Brain pericyte (primary cell): Measurements from ENCODE around the gene PTOV1.
"Not testable (repeated sequence)": the region's sequence is repeated elsewhere in the genome, so short reads cannot be mapped to it uniquely, and the experiment has no call there.

Experiments used
- DNase-seq: peaks from one replicate; pipeline ENCODE4 v3.0.0-alpha.2; 2012; ENCODE audit warnings: low read depth, low spot score

PTOV1 gene

GRCh38 chr19:49817964-49818648, 32.9 kb upstream of the PTOV1 start, which contains the start of gene MED25:
Gene MED25 (plus strand): TSS chr19:49818289. CDS start chr19:49818342, 53 bp downstream.
- DNase-seq = peak; percentile 70

DNA sequence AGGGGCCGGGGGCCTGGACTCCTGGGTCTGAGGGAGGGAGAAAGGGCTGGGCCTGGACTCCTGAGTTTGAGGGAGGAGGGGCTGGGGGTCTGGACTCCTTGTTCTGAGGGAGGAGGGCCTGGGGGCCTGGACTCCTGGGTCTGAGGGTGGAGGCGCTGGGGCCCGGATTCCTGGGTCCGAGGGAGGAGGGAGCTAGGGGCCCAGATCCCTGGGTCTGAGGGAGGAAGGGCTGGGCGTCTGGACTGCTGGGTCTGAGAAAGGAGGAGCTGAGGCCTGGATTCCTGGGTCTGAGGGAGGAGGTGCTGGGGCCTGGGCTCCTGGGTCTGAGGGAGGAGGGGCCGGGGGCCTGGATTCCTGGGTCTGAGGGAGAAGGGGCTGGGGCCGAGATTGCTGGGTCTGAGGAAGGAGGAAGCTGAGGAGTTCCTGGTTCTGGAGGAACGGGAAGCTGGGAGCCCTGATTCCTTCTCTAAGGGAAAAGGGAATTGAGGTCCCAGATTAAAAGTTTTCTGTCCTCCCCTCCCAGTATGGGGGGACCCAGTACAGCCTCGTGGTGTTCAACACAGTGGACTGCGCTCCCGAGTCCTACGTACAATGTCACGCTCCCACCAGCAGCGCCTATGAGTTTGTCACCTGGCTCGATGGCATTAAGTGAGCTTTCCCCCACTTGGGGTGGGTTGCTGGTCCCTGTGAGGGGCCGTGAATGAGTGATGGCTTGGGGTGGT, 32.1 kb upstream of the PTOV1 start:
- DNase-seq = no peak

DNA sequence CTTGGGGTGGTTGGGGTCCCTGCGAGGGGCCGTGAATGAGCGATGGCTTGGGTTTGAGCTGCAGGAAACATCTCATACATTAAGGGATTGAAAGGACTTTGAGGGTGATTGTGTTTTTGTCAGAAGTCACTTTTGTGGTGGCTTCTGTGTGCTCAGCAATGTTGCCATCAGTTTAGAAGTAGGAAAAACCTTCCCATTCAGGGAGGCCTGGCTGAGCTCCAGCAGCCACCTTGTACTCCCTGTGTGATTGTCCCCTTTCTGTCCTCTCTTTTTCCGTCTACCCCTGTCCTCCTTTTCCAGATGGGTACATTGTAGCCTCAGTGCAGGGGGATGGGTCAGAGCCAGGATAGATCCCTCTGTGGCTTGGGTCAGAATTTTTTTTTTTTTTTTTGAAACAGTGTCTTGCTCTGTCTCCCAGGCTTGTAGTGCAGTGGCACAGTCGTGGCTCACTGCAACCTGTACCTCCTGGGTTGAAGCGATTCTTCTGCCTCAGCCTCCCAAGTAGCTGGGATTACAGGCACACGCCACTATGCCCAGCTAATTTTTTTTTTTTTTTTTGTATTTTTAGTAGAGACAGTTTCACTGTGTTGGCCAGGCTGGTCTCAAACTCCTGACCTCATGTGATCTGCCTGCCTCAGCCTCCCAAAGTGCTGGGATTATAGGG, 31.4 kb upstream of the PTOV1 start:
- not testable (repeated sequence) for DNase-seq

DNA sequence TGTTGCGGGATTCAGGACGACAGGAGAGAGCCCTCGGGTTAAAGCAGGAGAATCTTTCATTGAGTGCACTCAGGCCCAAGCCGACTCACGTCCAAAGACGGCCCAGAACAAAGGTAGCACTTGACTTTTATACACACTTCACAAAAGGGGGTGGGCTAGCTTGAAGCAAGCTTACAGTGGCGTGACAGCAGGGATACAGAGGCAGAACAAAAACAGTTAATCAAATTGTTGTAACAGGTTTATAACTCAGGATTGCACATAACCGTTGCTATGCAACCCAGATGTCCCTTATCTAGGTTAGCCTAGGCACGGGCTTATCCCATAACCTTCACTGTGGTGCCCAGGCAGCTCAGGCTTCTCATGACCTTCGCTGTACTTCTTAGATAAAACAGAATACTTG, 30.8 kb upstream of the PTOV1 start:
- no peak for DNase-seq

- DNase-seq = no peak
Observed at GRCh38 chr19:49823472-49823871, 27.5 kb upstream of the PTOV1 start.

GRCh38 chr19:49824662-49825061, 26.3 kb upstream of the PTOV1 start:
- no peak for DNase-seq

DNA sequence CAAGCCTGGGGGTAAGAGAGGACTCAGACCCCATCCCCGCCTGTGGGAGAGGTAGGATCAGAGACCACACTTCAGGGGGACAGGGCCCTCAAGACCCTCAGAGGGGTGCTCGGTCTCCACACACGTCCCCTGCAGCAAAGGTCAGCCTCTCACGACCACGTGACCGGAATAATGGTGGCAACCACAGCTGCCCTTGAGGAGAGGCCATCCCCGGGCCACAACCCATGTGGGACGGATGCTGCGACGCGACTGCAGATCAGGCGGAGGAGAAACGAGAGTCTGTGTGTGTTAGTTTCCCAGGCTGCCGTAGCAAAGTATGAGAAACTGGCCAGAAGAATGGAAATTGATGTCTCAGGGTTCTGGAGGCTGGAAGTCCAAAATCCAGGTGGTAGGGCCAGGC, 23.9 kb upstream of the PTOV1 start:
- no peak for DNase-seq

- DNase-seq = no peak
Observed at GRCh38 chr19:49829200-49829599, 21.8 kb upstream of the PTOV1 start.

DNA sequence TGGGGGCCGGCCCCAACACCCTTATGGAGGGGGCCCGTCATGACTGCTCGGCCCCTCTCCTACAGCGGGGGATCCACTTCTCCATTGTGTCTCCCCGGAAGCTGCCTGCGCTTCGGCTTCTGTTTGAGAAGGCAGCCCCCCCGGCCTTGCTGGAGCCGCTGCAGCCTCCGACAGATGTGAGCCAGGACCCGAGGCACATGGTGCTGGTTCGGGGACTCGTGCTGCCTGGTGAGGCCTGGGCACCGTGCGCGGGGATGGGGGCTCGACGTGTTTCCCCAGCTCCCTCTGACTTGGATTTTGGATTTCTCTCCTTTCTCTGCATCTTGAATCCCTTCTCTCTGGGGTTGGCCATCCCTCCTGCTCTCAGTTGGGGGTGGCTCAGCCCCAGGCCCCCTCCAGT, 21.2 kb upstream of the PTOV1 start:
- no peak for DNase-seq

DNA sequence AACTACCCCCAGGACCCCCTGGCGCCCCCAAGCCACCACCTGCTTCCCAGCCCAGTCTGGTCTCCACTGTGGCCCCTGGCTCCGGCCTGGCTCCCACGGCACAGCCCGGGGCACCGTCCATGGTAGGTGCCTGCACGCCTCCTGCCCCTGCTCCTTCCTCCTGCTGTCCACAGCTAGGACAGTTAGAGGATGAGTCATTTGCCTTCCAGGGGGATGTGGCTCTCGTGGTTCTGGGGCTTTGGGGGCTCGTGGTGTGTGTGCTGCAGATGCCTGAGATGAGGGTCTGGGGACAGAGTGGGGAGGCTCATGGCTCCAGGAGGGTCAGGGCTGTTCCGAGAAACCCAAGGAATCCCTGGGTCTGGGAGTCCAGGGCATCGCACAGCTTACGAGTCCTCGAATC, 20.2 kb upstream of the PTOV1 start:
- no peak for DNase-seq

GRCh38 chr19:49831592-49831991, 19.4 kb upstream of the PTOV1 start:
- DNase-seq = no peak

GRCh38 chr19:49832556-49832955, 18.4 kb upstream of the PTOV1 start:
- DNase-seq = no peak

GRCh38 chr19:49833599-49833998, 17.4 kb upstream of the PTOV1 start:
- no peak for DNase-seq

DNA sequence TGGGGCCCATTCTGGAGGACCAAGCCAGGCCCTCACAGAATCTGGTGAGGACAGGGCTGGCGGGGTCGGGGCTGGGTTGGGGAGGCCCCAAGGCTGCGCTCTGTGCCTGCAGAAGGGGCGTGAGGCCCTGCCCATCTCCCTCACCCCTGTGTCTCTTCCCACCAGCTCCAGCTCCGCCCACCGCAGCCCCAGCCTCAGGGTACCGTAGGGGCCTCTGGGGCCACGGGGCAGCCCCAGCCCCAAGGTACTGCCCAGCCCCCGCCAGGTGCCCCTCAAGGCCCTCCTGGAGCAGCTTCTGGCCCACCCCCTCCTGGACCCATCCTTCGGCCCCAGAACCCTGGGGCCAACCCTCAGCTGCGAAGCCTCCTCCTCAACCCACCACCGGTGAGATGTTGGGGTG, 15.4 kb upstream of the PTOV1 start:
- DNase-seq = no peak

GRCh38 chr19:49836176-49837008, 14.6 kb upstream of the PTOV1 start:
- no peak for DNase-seq

GRCh38 chr19:49837009-49837310, 14.0 kb upstream of the PTOV1 start:
- no peak for DNase-seq

GRCh38 chr19:49837425-49837824, 13.5 kb upstream of the PTOV1 start:
- no peak for DNase-seq

- no peak for DNase-seq
Observed at GRCh38 chr19:49838885-49839588, 11.9 kb upstream of the PTOV1 start.

DNA sequence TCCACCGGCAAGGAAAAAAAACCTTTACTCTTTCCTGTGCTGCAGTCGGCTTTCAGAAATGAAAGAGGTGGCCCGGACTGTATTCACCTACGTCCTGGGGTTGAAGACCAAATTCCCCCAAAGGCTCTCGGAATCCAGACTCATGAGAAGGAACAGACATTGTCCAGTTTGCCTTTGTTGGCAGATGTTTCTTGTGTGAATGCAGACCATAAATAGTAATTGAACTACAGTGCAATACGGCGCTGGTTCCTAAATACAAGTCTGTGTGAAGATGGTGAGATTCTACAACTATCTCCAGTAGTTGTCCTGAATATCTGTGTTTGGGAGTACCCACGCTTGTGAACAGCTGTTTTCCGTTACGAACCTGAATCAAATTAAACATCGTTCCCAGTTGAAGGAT, 11.2 kb upstream of the PTOV1 start:
- DNase-seq = no peak

GRCh38 chr19:49840321-49840720, 10.6 kb upstream of the PTOV1 start:
- DNase-seq = no peak

GRCh38 chr19:49840736-49841249, 10.2 kb upstream of the PTOV1 start:
- no peak for DNase-seq
